Measurements from ENCODE around the gene RFESD.

GRCh38 chr5:95673081-95673480, 26.5 kb downstream of the RFESD start:
- TF ChIP-seq CTCF (IDR thresholded peaks at IDR 0.05) (no peak), EP300 (IDR thresholded peaks at IDR 0.05; ENCODE audit: low read depth) (no peak)
